Measurements from ENCODE around the gene OPN1MW3. TPM values are rescaled to one million over a fixed set of nuclear protein-coding genes. Genes with fewer than 3 reads are reported as not detected.
"Not testable (repeated sequence)": the region's sequence is repeated elsewhere in the genome, so short reads cannot be mapped to it uniquely, and the experiment has no call there.

Gene OPN1MW3
- total RNA-seq, 1 donor from 2014 or later, result not detected

DNA sequence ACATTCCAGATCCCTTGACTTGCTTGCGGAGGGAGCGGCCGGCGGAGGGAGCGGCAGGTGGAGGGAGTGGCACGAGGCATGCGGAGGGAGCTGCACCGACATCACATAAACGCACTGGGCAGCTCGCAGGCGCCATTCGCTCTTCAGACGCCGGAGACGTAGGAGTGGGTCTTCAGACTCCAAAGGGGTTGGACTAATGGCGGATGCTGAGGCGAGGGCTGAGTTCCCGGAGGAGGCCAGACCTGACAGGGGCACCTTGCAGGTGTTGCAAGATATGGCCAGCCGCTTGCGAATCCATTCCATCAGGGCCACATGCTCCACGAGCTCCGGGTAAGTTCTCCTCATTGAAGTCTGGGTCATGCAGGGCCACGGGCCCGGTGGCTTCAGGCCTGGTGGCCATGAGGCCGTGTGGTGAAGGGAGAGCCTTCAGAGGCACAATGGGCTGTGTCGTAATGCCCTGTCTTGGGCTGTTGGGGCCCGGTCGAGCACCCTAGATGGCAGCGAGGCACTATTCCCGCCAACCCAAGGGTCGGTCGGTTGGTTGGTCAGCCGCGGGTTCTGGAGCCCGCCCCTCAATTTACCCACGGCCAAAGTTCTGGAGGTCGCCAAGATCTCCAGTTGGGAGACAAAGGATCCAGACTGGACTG, 38.4 kb downstream of the OPN1MW3 start, which contains the start of gene TKTL1:
Gene TKTL1, plus strand, starts transcription at position 132 of the 647 bp plus-strand sequence. Its CDS starts 65 bp downstream, at position 197.
- Mint-ChIP-seq H3K4me1 (peaks cover 23% of the 10 kb centered on the region), H3K27ac (no peak within 1 kb of the TSS), H3K27me3 (no peaks in the 10 kb centered on the region), H3K9me3 (no peaks in the 10 kb centered on the region), H3K36me3 (ENCODE audit: low read depth) (no peaks in the 10 kb centered on the region), H3K4me3 (no peak within 1 kb of the TSS)
- ChIA-PET POLR2A (no interaction called here), CTCF (no interaction called here)
- TF ChIP-seq, protein P1, sequence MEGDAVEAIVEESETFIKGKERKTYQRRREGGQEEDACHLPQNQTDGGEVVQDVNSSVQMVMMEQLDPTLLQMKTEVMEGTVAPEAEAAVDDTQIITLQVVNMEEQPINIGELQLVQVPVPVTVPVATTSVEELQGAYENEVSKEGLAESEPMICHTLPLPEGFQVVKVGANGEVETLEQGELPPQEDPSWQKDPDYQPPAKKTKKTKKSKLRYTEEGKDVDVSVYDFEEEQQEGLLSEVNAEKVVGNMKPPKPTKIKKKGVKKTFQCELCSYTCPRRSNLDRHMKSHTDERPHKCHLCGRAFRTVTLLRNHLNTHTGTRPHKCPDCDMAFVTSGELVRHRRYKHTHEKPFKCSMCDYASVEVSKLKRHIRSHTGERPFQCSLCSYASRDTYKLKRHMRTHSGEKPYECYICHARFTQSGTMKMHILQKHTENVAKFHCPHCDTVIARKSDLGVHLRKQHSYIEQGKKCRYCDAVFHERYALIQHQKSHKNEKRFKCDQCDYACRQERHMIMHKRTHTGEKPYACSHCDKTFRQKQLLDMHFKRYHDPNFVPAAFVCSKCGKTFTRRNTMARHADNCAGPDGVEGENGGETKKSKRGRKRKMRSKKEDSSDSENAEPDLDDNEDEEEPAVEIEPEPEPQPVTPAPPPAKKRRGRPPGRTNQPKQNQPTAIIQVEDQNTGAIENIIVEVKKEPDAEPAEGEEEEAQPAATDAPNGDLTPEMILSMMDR (IDR thresholded peaks at IDR 0.05), result no peak
- DNase-seq (no peak), ATAC-seq (ENCODE audit: low read depth) (no peak)
- intact Hi-C loops (cut with micrococcal nuclease), result no loop called here

DNA sequence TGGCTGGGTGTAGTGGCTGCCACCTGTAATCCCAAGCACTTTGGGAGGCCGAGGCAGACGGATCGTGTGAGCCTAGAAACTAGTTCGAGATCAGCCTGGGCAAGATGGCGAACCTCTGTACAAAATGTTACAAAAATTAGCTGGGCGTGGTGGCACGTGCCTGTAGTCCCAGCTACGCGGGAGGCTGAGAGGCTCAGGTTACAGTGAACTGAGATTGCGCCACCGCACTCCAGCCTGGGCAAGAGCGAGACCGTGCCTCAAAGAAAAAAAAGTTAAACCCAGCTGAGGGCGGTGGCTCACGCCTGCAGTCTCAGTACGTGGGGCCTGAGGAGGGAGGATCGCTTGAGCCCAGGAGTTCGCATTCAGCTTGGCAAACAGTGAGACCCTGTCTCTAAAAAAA, 39.3 kb downstream of the OPN1MW3 start:
- ATAC-seq (ENCODE audit: low read depth) (no peak), DNase-seq (no peak)
- Mint-ChIP-seq H3K9me3 (no peaks in the 10 kb centered on the region), H3K4me3 (no peak overlapping the region), H3K27ac (no peak overlapping the region), H3K36me3 (ENCODE audit: low read depth) (no peaks in the 10 kb centered on the region), H3K27me3 (no peaks in the 10 kb centered on the region), H3K4me1 (peaks cover 23% of the 10 kb centered on the region)
- TF ChIP-seq, protein P1 (IDR thresholded peaks at IDR 0.05), result no peak
- ChIA-PET POLR2A (no interaction called here), CTCF (interaction anchor here (2.4 kb wide), 1 partner anchor 159 kb away, joined by 9 read pairs; no protein-coding TSS in a partner anchor)
- intact Hi-C loops (cut with micrococcal nuclease), result no loop called here

DNA sequence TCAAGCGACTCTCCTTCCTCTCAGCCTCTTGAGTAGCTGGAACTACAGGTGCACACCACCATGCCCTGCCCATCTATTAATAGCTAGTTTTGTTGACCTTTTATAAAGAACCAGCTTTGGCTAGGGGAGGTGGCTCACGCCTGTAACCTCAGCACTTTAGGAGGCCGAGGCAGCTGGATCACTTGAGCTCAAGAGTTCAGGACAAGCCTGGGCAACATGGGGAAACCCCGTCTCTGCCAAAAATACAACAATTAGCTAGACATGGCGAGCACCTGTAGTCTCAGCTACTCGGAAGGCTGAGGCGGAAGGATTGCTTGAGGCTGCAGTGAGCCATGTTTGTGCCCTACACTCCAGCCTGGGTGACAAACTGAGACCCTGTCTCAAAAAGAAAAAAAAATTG, 40.9 kb downstream of the OPN1MW3 start:
- Mint-ChIP-seq H3K4me1 (peaks cover 23% of the 10 kb centered on the region), H3K36me3 (ENCODE audit: low read depth) (no peaks in the 10 kb centered on the region), H3K4me3 (no peak overlapping the region), H3K27ac (peak overlapping the region; percentile 53), H3K27me3 (no peaks in the 10 kb centered on the region), H3K9me3 (no peaks in the 10 kb centered on the region)
- ChIA-PET POLR2A (interaction anchor here (0.7 to 0.8 kb wide), 2 partner anchors 159 to 163 kb away, joined by 3 to 6 read pairs; no protein-coding TSS in a partner anchor), CTCF (interaction anchor here (1.3 to 2.4 kb wide), 2 partner anchors 10 to 161 kb away, joined by 9 to 11 read pairs; no protein-coding TSS in a partner anchor)
- ATAC-seq (ENCODE audit: low read depth) (peak; percentile 86), DNase-seq (no peak)
- intact Hi-C loops (cut with micrococcal nuclease), result no loop called here
- TF ChIP-seq, protein P1 (IDR thresholded peaks at IDR 0.05), result no peak

DNA sequence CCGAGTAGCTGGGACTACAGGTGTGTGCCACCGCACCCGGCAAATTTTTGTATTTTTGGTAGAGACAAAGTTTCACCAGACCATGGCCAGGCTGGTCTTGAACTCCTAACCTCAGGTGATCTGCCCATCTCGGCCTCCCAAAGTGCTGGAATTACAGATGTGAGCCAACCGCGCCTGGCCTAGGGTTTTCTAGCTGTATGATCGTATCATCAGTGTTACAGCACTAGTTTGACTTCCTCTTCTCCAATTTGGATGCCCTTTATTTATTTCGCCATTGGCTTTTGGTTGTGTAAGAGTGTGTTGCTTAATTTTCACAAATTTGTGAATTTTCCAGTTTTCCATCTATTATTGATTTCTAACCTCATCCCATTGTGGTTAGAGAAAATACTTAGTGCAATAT, 43.4 kb downstream of the OPN1MW3 start:
- TF ChIP-seq, protein P1 (IDR thresholded peaks at IDR 0.05), result no peak
- no peak for DNase-seq
- H3K27me3 Mint-ChIP-seq, result no peaks in the 10 kb centered on the region
- H3K36me3 Mint-ChIP-seq (ENCODE audit: low read depth), result no peaks in the 10 kb centered on the region
- H3K4me1 Mint-ChIP-seq, result peaks cover 37% of the 10 kb centered on the region
- intact Hi-C loops (cut with micrococcal nuclease), result no loop called here
- POLR2A ChIA-PET, result no interaction called here
- no peak overlapping the region for H3K4me3 Mint-ChIP-seq
- H3K27ac Mint-ChIP-seq, result no peak overlapping the region
- ATAC-seq (ENCODE audit: low read depth), result no peak
- H3K9me3 Mint-ChIP-seq, result no peaks in the 10 kb centered on the region
- CTCF ChIA-PET, result interaction anchor here (1.7 kb wide), 1 partner anchor 8 kb away, joined by 4 read pairs; no protein-coding TSS in a partner anchor

DNA sequence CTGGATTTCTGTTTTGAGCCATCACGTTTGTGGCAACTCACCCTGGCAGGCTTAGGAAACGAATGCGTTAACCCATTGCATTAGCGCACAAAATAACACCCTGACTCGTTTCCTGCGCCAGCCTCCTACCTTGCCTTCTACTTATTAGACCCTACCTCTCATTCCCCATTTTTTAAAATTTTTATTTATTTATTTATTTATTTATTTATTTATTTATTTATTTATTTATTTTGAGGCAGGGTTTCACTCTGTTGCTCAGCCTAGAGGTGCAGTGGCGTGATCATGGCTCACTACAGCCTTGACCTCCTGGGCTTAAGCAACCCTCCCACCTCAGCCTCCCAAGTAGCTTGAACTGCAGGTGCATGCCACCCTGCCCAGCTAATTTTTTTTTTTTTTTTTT, 45.6 kb downstream of the OPN1MW3 start:
- POLR2A ChIA-PET; DNase-seq; CTCF ChIA-PET; H3K27me3 Mint-ChIP-seq; H3K36me3 Mint-ChIP-seq (ENCODE audit: low read depth); intact Hi-C loops (cut with micrococcal nuclease); H3K9me3 Mint-ChIP-seq; H3K27ac Mint-ChIP-seq; ATAC-seq (ENCODE audit: low read depth); H3K4me3 Mint-ChIP-seq: not testable (repeated sequence)
- H3K4me1 Mint-ChIP-seq, result peaks cover 46% of the 10 kb centered on the region
